ENCODE measurements around the gene TBC1D5.

Gene TBC1D5

DNA sequence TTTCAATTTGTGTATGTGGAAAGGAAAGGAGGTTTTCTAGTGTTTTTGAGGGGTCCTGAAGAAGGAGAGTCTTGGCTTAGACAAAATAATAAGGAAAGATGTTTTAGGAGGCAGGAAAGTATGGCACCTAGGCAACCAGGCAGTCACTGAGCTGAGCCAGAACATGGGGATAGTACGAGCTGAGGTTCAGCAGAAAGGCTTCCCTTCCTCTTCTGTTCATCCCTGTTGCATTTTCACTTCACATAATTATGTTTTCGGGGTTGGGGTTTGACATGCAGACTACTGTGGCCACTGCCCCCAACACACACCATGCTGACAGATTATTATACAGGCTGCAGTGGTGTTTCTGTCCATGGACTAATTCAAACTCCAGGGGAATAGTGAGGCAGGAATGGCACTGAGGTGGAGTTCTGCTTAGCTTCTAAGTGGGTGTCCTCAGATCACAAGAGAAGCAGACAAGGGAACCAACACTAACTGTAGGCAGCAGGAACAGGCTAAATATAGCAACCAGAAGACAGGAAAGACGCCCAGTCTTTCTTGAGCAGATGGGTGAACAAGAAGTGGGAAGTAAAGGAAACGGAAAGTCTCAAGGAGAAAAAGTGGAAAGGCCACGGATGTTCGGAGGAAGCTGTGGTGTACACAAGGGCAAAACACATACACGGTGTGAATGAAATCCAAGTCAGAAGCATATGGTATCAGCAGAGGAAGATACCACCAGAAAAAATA is 551.9 kb downstream of the TBC1D5 start:
- no peak for ATAC-seq

DNA sequence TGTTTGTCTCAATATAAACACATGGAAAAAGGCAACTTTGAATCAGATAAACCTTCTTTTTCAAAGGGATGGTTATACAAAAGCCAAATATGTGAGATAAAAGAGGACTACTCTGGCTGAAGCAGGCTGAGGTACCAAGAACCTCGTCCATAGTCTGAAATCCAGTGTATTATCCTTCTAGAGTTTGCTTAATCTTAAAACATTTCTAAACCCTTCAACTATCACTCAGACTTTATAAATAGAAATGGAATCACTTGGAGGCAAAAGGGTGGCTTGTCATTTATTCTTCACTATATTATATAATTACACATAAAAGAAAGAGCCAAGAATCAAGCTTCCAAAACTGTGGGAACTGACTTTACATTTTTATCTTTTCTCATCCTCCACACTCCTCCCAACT is 554.1 kb downstream of the TBC1D5 start:
- no peak for ATAC-seq
- TF ChIP-seq BACH2 (CRISPR knock-in tag; IDR thresholded peaks at IDR 0.05; ENCODE audit: borderline replicate concordance) (no peak), ZFP3 (CRISPR knock-in tag; IDR thresholded peaks at IDR 0.05) (no peak), ZNF70 (CRISPR knock-in tag; IDR thresholded peaks at IDR 0.05) (no peak), ESRRG (CRISPR knock-in tag; IDR thresholded peaks at IDR 0.05) (no peak), OSR1 (CRISPR knock-in tag; IDR thresholded peaks at IDR 0.05) (no peak), ZC3H10 (CRISPR knock-in tag; IDR thresholded peaks at IDR 0.05) (no peak), ZFP30 (CRISPR knock-in tag; IDR thresholded peaks at IDR 0.05) (no peak), ISL1 (CRISPR knock-in tag; IDR thresholded peaks at IDR 0.05) (no peak)
- TF ChIP-seq, protein P1, sequence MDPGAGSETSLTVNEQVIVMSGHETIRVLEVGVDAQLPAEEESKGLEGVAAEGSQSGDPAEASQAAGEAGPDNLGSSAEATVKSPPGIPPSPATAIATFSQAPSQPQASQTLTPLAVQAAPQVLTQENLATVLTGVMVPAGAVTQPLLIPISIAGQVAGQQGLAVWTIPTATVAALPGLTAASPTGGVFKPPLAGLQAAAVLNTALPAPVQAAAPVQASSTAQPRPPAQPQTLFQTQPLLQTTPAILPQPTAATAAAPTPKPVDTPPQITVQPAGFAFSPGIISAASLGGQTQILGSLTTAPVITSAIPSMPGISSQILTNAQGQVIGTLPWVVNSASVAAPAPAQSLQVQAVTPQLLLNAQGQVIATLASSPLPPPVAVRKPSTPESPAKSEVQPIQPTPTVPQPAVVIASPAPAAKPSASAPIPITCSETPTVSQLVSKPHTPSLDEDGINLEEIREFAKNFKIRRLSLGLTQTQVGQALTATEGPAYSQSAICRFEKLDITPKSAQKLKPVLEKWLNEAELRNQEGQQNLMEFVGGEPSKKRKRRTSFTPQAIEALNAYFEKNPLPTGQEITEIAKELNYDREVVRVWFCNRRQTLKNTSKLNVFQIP (CRISPR knock-in tag; IDR thresholded peaks at IDR 0.05; ENCODE audit: borderline replicate concordance, low read depth) = no peak
- TF ChIP-seq, protein P2, sequence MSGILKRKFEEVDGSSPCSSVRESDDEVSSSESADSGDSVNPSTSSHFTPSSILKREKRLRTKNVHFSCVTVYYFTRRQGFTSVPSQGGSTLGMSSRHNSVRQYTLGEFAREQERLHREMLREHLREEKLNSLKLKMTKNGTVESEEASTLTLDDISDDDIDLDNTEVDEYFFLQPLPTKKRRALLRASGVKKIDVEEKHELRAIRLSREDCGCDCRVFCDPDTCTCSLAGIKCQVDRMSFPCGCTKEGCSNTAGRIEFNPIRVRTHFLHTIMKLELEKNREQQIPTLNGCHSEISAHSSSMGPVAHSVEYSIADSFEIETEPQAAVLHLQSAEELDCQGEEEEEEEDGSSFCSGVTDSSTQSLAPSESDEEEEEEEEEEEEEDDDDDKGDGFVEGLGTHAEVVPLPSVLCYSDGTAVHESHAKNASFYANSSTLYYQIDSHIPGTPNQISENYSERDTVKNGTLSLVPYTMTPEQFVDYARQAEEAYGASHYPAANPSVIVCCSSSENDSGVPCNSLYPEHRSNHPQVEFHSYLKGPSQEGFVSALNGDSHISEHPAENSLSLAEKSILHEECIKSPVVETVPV (CRISPR knock-in tag; IDR thresholded peaks at IDR 0.05) = no peak
- TF ChIP-seq, protein P3, sequence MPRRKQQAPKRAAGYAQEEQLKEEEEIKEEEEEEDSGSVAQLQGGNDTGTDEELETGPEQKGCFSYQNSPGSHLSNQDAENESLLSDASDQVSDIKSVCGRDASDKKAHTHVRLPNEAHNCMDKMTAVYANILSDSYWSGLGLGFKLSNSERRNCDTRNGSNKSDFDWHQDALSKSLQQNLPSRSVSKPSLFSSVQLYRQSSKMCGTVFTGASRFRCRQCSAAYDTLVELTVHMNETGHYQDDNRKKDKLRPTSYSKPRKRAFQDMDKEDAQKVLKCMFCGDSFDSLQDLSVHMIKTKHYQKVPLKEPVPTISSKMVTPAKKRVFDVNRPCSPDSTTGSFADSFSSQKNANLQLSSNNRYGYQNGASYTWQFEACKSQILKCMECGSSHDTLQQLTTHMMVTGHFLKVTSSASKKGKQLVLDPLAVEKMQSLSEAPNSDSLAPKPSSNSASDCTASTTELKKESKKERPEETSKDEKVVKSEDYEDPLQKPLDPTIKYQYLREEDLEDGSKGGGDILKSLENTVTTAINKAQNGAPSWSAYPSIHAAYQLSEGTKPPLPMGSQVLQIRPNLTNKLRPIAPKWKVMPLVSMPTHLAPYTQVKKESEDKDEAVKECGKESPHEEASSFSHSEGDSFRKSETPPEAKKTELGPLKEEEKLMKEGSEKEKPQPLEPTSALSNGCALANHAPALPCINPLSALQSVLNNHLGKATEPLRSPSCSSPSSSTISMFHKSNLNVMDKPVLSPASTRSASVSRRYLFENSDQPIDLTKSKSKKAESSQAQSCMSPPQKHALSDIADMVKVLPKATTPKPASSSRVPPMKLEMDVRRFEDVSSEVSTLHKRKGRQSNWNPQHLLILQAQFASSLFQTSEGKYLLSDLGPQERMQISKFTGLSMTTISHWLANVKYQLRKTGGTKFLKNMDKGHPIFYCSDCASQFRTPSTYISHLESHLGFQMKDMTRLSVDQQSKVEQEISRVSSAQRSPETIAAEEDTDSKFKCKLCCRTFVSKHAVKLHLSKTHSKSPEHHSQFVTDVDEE (CRISPR knock-in tag; IDR thresholded peaks at IDR 0.05) = no peak

More for the DNA sequence above, 551.9 kb downstream of the TBC1D5 start:
- TF ChIP-seq TOX (CRISPR knock-in tag; IDR thresholded peaks at IDR 0.05; ENCODE audit: borderline replicate concordance) = no peak
- no peak for TF ChIP-seq ESRRG (CRISPR knock-in tag; IDR thresholded peaks at IDR 0.05)
- TF ChIP-seq, protein P4, sequence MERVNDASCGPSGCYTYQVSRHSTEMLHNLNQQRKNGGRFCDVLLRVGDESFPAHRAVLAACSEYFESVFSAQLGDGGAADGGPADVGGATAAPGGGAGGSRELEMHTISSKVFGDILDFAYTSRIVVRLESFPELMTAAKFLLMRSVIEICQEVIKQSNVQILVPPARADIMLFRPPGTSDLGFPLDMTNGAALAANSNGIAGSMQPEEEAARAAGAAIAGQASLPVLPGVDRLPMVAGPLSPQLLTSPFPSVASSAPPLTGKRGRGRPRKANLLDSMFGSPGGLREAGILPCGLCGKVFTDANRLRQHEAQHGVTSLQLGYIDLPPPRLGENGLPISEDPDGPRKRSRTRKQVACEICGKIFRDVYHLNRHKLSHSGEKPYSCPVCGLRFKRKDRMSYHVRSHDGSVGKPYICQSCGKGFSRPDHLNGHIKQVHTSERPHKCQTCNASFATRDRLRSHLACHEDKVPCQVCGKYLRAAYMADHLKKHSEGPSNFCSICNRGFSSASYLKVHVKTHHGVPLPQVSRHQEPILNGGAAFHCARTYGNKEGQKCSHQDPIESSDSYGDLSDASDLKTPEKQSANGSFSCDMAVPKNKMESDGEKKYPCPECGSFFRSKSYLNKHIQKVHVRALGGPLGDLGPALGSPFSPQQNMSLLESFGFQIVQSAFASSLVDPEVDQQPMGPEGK (CRISPR knock-in tag; IDR thresholded peaks at IDR 0.05; ENCODE audit: borderline replicate concordance) = no peak
- TF ChIP-seq ZFP30 (CRISPR knock-in tag; IDR thresholded peaks at IDR 0.05) = no peak
- TF ChIP-seq, protein P2 (CRISPR knock-in tag; IDR thresholded peaks at IDR 0.05) = no peak
- TF ChIP-seq, protein P1 (CRISPR knock-in tag; IDR thresholded peaks at IDR 0.05; ENCODE audit: borderline replicate concordance, low read depth) = no peak
- no peak for TF ChIP-seq RARB (CRISPR knock-in tag; IDR thresholded peaks at IDR 0.05)
- TF ChIP-seq GLIS3 (CRISPR knock-in tag; IDR thresholded peaks at IDR 0.05) = no peak
- TF ChIP-seq ZNF70 (CRISPR knock-in tag; IDR thresholded peaks at IDR 0.05) = no peak
- no peak for TF ChIP-seq PPARA (CRISPR knock-in tag; IDR thresholded peaks at IDR 0.05; ENCODE audit: borderline replicate concordance)
- TF ChIP-seq, protein P5, sequence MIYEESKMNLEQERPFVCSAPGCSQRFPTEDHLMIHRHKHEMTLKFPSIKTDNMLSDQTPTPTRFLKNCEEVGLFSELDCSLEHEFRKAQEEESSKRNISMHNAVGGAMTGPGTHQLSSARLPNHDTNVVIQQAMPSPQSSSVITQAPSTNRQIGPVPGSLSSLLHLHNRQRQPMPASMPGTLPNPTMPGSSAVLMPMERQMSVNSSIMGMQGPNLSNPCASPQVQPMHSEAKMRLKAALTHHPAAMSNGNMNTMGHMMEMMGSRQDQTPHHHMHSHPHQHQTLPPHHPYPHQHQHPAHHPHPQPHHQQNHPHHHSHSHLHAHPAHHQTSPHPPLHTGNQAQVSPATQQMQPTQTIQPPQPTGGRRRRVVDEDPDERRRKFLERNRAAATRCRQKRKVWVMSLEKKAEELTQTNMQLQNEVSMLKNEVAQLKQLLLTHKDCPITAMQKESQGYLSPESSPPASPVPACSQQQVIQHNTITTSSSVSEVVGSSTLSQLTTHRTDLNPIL (CRISPR knock-in tag; IDR thresholded peaks at IDR 0.05; ENCODE audit: low read depth) = no peak
- TF ChIP-seq BACH2 (CRISPR knock-in tag; IDR thresholded peaks at IDR 0.05; ENCODE audit: borderline replicate concordance) = no peak
- TF ChIP-seq ARNTL (CRISPR knock-in tag; IDR thresholded peaks at IDR 0.05; ENCODE audit: borderline replicate concordance, low read depth) = no peak
- TF ChIP-seq CSDC2 (CRISPR knock-in tag; IDR thresholded peaks at IDR 0.05) = no peak
- no peak for TF ChIP-seq SNAI2 (CRISPR knock-in tag; IDR thresholded peaks at IDR 0.05)
- TF ChIP-seq ISL1 (CRISPR knock-in tag; IDR thresholded peaks at IDR 0.05) = no peak
- TF ChIP-seq OSR1 (CRISPR knock-in tag; IDR thresholded peaks at IDR 0.05) = no peak
- no peak for TF ChIP-seq ZNF565 (CRISPR knock-in tag; conservative IDR thresholded peaks at IDR 0.05; ENCODE audit: low read depth)
- no peak for TF ChIP-seq ZC3H10 (CRISPR knock-in tag; IDR thresholded peaks at IDR 0.05)
- TF ChIP-seq, protein P3 (CRISPR knock-in tag; IDR thresholded peaks at IDR 0.05) = no peak

Measured in SK-N-SH treated with all-trans-retinoic acid at 6 μM for 48 hours (cell line).